GM12801 (cell line): ENCODE results near the gene IQGAP2.

Experiments
- CTCF ChIP-seq: IDR thresholded peaks from one replicate; pipeline ENCODE4 v1.5.1; 2011; ENCODE audit warnings: control low read depth; ENCODE audit not compliant: insufficient read length; ENCODE audit errors: extremely low read depth

The IQGAP2 gene

GRCh38 chr5:76595755-76596481 lies 192.8 kb downstream of the IQGAP2 start:
- no peak for TF ChIP-seq CTCF

- TF ChIP-seq CTCF: no peak
Measured at GRCh38 chr5:76598531-76598930, 195.4 kb downstream of the IQGAP2 start.

- no peak for TF ChIP-seq CTCF
Measured at GRCh38 chr5:76600716-76601115, 197.6 kb downstream of the IQGAP2 start.

- no peak for TF ChIP-seq CTCF
Measured at GRCh38 chr5:76601470-76601869, 198.4 kb downstream of the IQGAP2 start.

GRCh38 chr5:76602094-76602726 lies 199.1 kb downstream of the IQGAP2 start:
- no peak for TF ChIP-seq CTCF

- no peak for TF ChIP-seq CTCF
Measured at GRCh38 chr5:76604838-76605237, 201.8 kb downstream of the IQGAP2 start.

GRCh38 chr5:76606701-76607100 lies 203.6 kb downstream of the IQGAP2 start:
- no peak for TF ChIP-seq CTCF
